ENCODE data around the gene CDA. TPM values are rescaled to one million over a fixed set of nuclear protein-coding genes. Genes with fewer than 3 reads are reported as not detected.

CDA gene
- total RNA-seq, 1 donor from 2014 or later: 6.0 TPM

- TF ChIP-seq CTCF (conservative IDR thresholded peaks at IDR 0.05; ENCODE audit: low read depth, low read length): no peak
- DNase-seq (ENCODE audit: low read depth): no peak
- H3K4me3 ChIP-seq (ENCODE audit: low read depth, low read length): no peak overlapping the region
These were observed 33.7 kb upstream of the CDA start for GRCh38 chr1:20555025-20555757.

- TF ChIP-seq CTCF (conservative IDR thresholded peaks at IDR 0.05; ENCODE audit: low read depth, low read length): no peak
- DNase-seq (ENCODE audit: low read depth): no peak
- H3K4me3 ChIP-seq (ENCODE audit: low read depth, low read length): no peak overlapping the region
These were observed 33.2 kb upstream of the CDA start for GRCh38 chr1:20555758-20556120.

DNA sequence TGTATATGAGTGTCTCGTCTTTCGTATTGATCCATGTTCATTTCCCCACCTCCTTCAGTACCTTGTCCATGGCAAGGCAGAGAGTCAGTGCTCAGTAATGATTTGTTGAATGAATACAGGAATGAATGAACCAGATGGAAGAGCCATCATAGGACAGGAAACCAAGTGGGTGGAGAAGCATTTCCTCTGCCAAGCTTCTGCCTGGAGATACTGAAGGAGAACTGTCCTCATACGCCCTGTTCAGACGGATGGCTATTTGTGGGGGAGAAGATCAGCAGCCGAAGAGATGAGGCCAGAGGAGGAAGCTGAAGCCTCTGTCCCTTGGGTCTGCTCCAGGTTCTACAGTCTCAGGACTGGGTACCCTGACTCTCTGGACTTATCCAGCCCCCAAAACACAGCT is 30.7 kb upstream of the CDA start:
- DNase-seq (ENCODE audit: low read depth): no peak

DNA sequence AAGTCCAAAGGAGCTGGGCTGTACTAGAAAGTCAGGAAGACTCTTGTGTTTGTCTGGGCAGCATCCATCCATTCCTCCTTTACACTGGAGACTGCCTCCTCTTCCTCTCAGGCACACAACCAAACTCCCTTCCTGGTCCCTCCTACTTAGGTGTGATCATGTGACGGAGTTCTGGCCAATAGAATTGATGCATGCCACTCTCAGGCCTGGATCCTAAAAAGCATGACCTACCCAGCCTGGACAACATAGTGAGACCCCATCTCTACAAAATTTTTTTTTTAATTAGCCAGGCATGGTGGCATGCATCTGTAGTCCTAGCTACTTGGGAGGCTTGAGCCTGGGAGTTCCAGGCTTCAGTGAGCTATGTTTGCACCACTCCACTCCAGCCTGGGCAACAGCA is 27.9 kb upstream of the CDA start:
- H3K4me3 ChIP-seq (ENCODE audit: low read depth, low read length): no peak overlapping the region
- no peak for DNase-seq (ENCODE audit: low read depth)
- no peak for TF ChIP-seq CTCF (conservative IDR thresholded peaks at IDR 0.05; ENCODE audit: low read depth, low read length)

More for the DNA sequence above, 30.7 kb upstream of the CDA start:
- no peak overlapping the region for H3K4me3 ChIP-seq (ENCODE audit: low read depth, low read length)
- no peak for TF ChIP-seq CTCF (conservative IDR thresholded peaks at IDR 0.05; ENCODE audit: low read depth, low read length)

GRCh38 chr1:20565234-20565633 is 23.7 kb upstream of the CDA start:
- no peak overlapping the region for H3K4me3 ChIP-seq (ENCODE audit: low read depth, low read length)
- DNase-seq (ENCODE audit: low read depth): no peak
- no peak for TF ChIP-seq CTCF (conservative IDR thresholded peaks at IDR 0.05; ENCODE audit: low read depth, low read length)

- no peak for TF ChIP-seq CTCF (conservative IDR thresholded peaks at IDR 0.05; ENCODE audit: low read depth, low read length)
- H3K4me3 ChIP-seq (ENCODE audit: low read depth, low read length): no peak overlapping the region
- DNase-seq (ENCODE audit: low read depth): no peak
These were observed 19.3 kb upstream of the CDA start for GRCh38 chr1:20569523-20570098.

DNA sequence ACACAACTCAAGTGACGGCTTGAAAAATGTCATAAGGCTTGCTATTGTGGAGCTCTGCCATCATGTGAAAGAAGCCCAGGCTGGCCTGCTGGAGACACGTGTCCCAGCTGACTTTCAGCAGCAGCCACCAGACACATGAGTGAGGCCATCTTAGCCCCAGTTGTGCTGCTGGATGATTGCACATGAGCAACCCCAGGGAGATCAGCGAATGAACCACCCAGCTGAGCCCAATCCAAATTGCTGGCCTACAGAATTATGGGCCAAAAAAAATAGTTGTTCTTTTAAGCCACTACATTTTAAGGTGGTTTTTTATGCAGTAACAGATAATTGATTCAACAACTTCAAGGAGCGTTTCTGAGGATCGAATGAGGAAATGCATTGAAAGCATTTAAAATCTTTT is 17.5 kb upstream of the CDA start:
- no peak for DNase-seq (ENCODE audit: low read depth)
- TF ChIP-seq CTCF (conservative IDR thresholded peaks at IDR 0.05; ENCODE audit: low read depth, low read length): no peak
- H3K4me3 ChIP-seq (ENCODE audit: low read depth, low read length): no peak overlapping the region
